GM23338 (cell line): Measurements from ENCODE around the gene SART3. TPM values are rescaled to one million over a fixed set of nuclear protein-coding genes. Genes with fewer than 3 reads are reported as not detected.

Experiments used
- ATAC-seq: fragments of 200-7000 bp; cut with Tn5 transposase; 3 replicates; pipeline ENCODE4 v1.9.1; 2020
- DNase-seq: peaks from one replicate; pipeline ENCODE4 v3.0.0-alpha.2; 2015; ENCODE audit warnings: low spot score
- H2AFZ ChIP-seq: fragments of 200-600 bp; sonication (generic); 2 replicates; pipeline ENCODE4 v1.8.0; 2016; ENCODE audit warnings: antibody characterized with exemption, mild to moderate bottlenecking, moderate library complexity
- H3F3A ChIP-seq: fragments of 200-600 bp; sonication (generic); replicated peaks from 2 replicates; pipeline ENCODE4 v1.8.0; 2017; ENCODE audit warnings: antibody characterized with exemption, mixed run types, low read depth
- H3K27ac ChIP-seq: fragments of 200-600 bp; sonication (generic); 2 replicates; pipeline ENCODE4 v1.6.1; 2016; ENCODE audit warnings: low read depth
- H3K27me3 ChIP-seq: fragments of 200-600 bp; sonication (generic); 2 replicates; pipeline ENCODE4 v1.8.0; 2016; ENCODE audit warnings: mild to moderate bottlenecking, mixed run types, moderate library complexity; ENCODE audit not compliant: insufficient read depth
- H3K36me3 ChIP-seq: fragments of 200-600 bp; sonication (generic); 2 replicates; pipeline ENCODE4 v1.8.0; 2016; ENCODE audit warnings: mild to moderate bottlenecking; ENCODE audit not compliant: insufficient read depth
- H3K4me1 ChIP-seq: fragments of 200-600 bp; sonication (generic); 2 replicates; pipeline ENCODE4 v1.8.0; 2016; ENCODE audit warnings: mild to moderate bottlenecking, moderate library complexity; ENCODE audit not compliant: insufficient read depth
- H3K4me2 ChIP-seq: fragments of 200-600 bp; sonication (generic); 2 replicates; pipeline ENCODE4 v1.7.1; 2017; ENCODE audit warnings: mixed run types
- H3K4me3 ChIP-seq: fragments of 200-600 bp; sonication (generic); 2 replicates; pipeline ENCODE4 v1.6.1; 2016; ENCODE audit warnings: mixed run types
- H3K79me2 ChIP-seq: fragments of 200-600 bp; sonication (generic); replicated peaks from 2 replicates; pipeline ENCODE4 v1.8.0; 2017; ENCODE audit warnings: mild to moderate bottlenecking; ENCODE audit not compliant: insufficient read depth
- H3K9me2 ChIP-seq: fragments of 200-600 bp; sonication (generic); 2 replicates; pipeline ENCODE4 v1.8.0; 2017; ENCODE audit not compliant: insufficient read depth
- H4K20me1 ChIP-seq: fragments of 200-600 bp; sonication (generic); replicated peaks from 2 replicates; pipeline ENCODE4 v1.8.0; 2017; ENCODE audit warnings: mild to moderate bottlenecking; ENCODE audit not compliant: insufficient read depth
- H3K27ac Mint-ChIP-seq: 2 replicates; pipeline ENCODE4 v1.8.0; 2020; ENCODE audit warnings: inconsistent platforms, mild to moderate bottlenecking, moderate library complexity, mixed read lengths
- H3K27me3 Mint-ChIP-seq: 3 replicates; pipeline ENCODE4 v1.8.0; 2022; ENCODE audit warnings: low read depth, mild to moderate bottlenecking, moderate library complexity, mixed read lengths, inconsistent platforms; ENCODE audit not compliant: insufficient read depth, poor library complexity
- H3K36me3 Mint-ChIP-seq: 3 replicates; pipeline ENCODE4 v1.8.0; 2021; ENCODE audit warnings: low read depth, mild to moderate bottlenecking, inconsistent platforms, moderate library complexity, mixed read lengths
- H3K4me1 Mint-ChIP-seq: 3 replicates; pipeline ENCODE4 v1.8.0; 2020; ENCODE audit warnings: mild to moderate bottlenecking, inconsistent platforms, mixed read lengths
- H3K4me3 Mint-ChIP-seq: 3 replicates; pipeline ENCODE4 v1.8.0; 2021; ENCODE audit warnings: moderate library complexity, mild to moderate bottlenecking, inconsistent platforms, mixed read lengths
- H3K9me3 Mint-ChIP-seq: 3 replicates; pipeline ENCODE4 v1.8.0; 2020; ENCODE audit warnings: moderate library complexity, mild to moderate bottlenecking, inconsistent platforms, mixed read lengths
- CREB1 ChIP-seq: fragments of 250-450 bp; sonication (Bioruptor Pico); IDR thresholded peaks from 2 replicates; pipeline ENCODE4 v1.5.0; 2020; ENCODE audit warnings: low read depth, mild to moderate bottlenecking, moderate library complexity
- EZH2 ChIP-seq: fragments of 200-600 bp; sonication (generic); IDR thresholded peaks from one replicate; pipeline ENCODE4 v1.8.0; 2017; ENCODE audit warnings: antibody characterized with exemption, mild to moderate bottlenecking, low read depth; ENCODE audit not compliant: unreplicated experiment
- EZH2phosphoT487 ChIP-seq: fragments of 200-600 bp; sonication (generic); IDR thresholded peaks from one replicate; pipeline ENCODE4 v1.8.1; 2018; ENCODE audit warnings: antibody characterized with exemption; ENCODE audit not compliant: unreplicated experiment
- JUNB ChIP-seq: IDR thresholded peaks from one replicate; pipeline ENCODE4 v1.6.1; 2016; ENCODE audit warnings: antibody characterized with exemption; ENCODE audit not compliant: unreplicated experiment
- NANOG ChIP-seq: IDR thresholded peaks from 2 replicates; pipeline ENCODE4 v1.6.1; 2016; ENCODE audit warnings: antibody characterized with exemption, borderline replicate concordance
- POLR2AphosphoS5 ChIP-seq: IDR thresholded peaks from 2 replicates; pipeline ENCODE4 v1.6.1; 2016; ENCODE audit warnings: antibody characterized with exemption, low read depth
- STAT1 ChIP-seq: IDR thresholded peaks from one replicate; pipeline ENCODE4 v1.6.1; 2016; ENCODE audit warnings: antibody characterized with exemption; ENCODE audit not compliant: unreplicated experiment
- ZNF114 ChIP-seq: fragments of 250-450 bp; sonication (Bioruptor Pico); IDR thresholded peaks from 2 replicates; pipeline ENCODE4 v1.5.0; 2020; ENCODE audit warnings: mild to moderate bottlenecking, moderate library complexity
- ZNF331 ChIP-seq: fragments of 250-450 bp; sonication (Bioruptor Pico); IDR thresholded peaks from 2 replicates; pipeline ENCODE4 v1.5.0; 2020; ENCODE audit warnings: low read depth, mild to moderate bottlenecking, moderate library complexity
- polyA plus RNA-seq: library from polyadenylated mRNA; unstranded; fragments of >200 nt; fragmentation: Nextera tagmentation; extraction: Ambion mirVana; gene quantifications from 2 replicates; pipeline ENCODE4 v1.2.1, GENCODE V29; 2016
- total RNA-seq: library from RNA; depleted of rRNA; stranded (reverse); fragments of >200 nt; shearing (Covaris generic); gene quantifications from 2 replicates; pipeline ENCODE4 v1.2.3, GENCODE V29; 2014
- TF ChIP-seq, protein P1 (sequence below): fragments of 250-450 bp; sonication (Bioruptor Pico); IDR thresholded peaks from 2 replicates; pipeline ENCODE4 v1.5.0; 2020; ENCODE audit warnings: mild to moderate bottlenecking, moderate library complexity
- TF ChIP-seq, protein P2 (sequence below), 2 experiments: fragments of 200-600 bp in 1 of 2; sonication (generic) in 1 of 2; conservative IDR thresholded peaks; 2 replicates each; pipeline versions ENCODE4 v1.5.1 to v1.6.1; 2016 to 2017; ENCODE audit warnings: antibody characterized with exemption in 2 of 2, low read depth in 2 of 2, mild to moderate bottlenecking in 2 of 2, moderate library complexity in 1 of 2
- TF ChIP-seq, protein P3 (sequence below): IDR thresholded peaks from 2 replicates; pipeline ENCODE4 v1.6.1; 2016; ENCODE audit warnings: antibody characterized with exemption
- TF ChIP-seq, protein P4 (sequence below): IDR thresholded peaks from one replicate; pipeline ENCODE4 v1.6.1; 2018; ENCODE audit warnings: antibody characterized with exemption; ENCODE audit not compliant: unreplicated experiment

The SART3 gene
- total and polyA plus RNA-seq, 2 experiments from 2014 or later = 49.8 to 112 TPM

DNA sequence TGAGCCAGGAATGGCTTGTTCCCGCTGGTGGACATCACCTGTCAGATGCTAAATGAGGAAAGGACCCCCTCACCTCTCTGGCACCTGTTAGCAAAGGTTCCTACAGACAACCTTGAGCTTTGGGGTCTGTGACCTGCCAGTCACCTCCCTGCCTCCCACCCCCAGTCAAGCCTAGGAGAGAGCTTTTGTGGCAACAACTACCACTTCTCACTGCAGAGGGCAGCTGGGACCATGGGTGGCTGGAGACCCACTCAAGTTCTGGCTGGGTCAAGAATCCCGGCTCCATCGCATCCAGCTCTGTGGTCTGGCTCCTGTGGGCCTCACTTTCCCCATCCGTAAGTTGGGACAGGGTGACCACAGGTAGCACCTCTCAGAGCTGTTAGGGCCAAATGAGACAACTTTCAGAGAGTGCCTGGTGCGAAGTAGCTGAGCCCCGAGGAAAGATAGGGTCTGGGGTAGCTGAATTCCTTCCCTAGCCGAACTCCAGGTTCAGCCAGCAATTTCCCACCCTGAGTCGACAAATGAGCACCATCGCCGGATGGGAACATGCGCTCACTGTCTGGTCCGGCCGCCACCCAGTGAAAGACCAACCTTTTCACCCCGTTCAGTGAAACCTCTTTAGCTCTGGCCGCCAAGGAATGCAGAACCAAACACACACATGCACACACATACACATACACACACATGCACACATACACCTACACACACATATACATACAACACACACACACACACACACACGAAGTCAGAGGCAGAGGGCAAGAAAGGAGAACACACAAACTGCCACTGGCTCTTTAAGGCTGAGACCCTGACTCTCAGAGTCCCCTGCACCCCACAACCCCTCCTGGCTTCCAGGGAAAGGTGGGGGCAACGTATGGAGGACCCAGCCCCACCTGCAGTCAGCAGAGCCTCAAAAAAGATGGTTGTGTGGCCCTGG, 35.0 kb upstream of the SART3 start:
- Mint-ChIP-seq H3K9me3 (no peaks in the 10 kb centered on the region), H3K27ac (no peak overlapping the region), H3K27me3 (peaks cover 2% of the 10 kb centered on the region), H3K36me3 (no peaks in the 10 kb centered on the region), H3K4me1 (peaks cover 10% of the 10 kb centered on the region), H3K4me3 (no peak overlapping the region)
- Histone ChIP-seq H3K36me3 (no peaks in the 10 kb centered on the region), H3K4me1 (no peaks in the 10 kb centered on the region; the same call in 1 of the 2 replicates), H3K27ac (no peak overlapping the region), H3K4me3 (no peak overlapping the region), H3K79me2 (no peaks in the 10 kb centered on the region), H2AFZ (no peak overlapping the region), H3K27me3 (no peaks in the 10 kb centered on the region), H3F3A (no peaks in the 10 kb centered on the region), H3K4me2 (no peak overlapping the region), H3K9me2 (no peaks in the 10 kb centered on the region), H4K20me1 (no peaks in the 10 kb centered on the region)
- TF ChIP-seq, protein P1, sequence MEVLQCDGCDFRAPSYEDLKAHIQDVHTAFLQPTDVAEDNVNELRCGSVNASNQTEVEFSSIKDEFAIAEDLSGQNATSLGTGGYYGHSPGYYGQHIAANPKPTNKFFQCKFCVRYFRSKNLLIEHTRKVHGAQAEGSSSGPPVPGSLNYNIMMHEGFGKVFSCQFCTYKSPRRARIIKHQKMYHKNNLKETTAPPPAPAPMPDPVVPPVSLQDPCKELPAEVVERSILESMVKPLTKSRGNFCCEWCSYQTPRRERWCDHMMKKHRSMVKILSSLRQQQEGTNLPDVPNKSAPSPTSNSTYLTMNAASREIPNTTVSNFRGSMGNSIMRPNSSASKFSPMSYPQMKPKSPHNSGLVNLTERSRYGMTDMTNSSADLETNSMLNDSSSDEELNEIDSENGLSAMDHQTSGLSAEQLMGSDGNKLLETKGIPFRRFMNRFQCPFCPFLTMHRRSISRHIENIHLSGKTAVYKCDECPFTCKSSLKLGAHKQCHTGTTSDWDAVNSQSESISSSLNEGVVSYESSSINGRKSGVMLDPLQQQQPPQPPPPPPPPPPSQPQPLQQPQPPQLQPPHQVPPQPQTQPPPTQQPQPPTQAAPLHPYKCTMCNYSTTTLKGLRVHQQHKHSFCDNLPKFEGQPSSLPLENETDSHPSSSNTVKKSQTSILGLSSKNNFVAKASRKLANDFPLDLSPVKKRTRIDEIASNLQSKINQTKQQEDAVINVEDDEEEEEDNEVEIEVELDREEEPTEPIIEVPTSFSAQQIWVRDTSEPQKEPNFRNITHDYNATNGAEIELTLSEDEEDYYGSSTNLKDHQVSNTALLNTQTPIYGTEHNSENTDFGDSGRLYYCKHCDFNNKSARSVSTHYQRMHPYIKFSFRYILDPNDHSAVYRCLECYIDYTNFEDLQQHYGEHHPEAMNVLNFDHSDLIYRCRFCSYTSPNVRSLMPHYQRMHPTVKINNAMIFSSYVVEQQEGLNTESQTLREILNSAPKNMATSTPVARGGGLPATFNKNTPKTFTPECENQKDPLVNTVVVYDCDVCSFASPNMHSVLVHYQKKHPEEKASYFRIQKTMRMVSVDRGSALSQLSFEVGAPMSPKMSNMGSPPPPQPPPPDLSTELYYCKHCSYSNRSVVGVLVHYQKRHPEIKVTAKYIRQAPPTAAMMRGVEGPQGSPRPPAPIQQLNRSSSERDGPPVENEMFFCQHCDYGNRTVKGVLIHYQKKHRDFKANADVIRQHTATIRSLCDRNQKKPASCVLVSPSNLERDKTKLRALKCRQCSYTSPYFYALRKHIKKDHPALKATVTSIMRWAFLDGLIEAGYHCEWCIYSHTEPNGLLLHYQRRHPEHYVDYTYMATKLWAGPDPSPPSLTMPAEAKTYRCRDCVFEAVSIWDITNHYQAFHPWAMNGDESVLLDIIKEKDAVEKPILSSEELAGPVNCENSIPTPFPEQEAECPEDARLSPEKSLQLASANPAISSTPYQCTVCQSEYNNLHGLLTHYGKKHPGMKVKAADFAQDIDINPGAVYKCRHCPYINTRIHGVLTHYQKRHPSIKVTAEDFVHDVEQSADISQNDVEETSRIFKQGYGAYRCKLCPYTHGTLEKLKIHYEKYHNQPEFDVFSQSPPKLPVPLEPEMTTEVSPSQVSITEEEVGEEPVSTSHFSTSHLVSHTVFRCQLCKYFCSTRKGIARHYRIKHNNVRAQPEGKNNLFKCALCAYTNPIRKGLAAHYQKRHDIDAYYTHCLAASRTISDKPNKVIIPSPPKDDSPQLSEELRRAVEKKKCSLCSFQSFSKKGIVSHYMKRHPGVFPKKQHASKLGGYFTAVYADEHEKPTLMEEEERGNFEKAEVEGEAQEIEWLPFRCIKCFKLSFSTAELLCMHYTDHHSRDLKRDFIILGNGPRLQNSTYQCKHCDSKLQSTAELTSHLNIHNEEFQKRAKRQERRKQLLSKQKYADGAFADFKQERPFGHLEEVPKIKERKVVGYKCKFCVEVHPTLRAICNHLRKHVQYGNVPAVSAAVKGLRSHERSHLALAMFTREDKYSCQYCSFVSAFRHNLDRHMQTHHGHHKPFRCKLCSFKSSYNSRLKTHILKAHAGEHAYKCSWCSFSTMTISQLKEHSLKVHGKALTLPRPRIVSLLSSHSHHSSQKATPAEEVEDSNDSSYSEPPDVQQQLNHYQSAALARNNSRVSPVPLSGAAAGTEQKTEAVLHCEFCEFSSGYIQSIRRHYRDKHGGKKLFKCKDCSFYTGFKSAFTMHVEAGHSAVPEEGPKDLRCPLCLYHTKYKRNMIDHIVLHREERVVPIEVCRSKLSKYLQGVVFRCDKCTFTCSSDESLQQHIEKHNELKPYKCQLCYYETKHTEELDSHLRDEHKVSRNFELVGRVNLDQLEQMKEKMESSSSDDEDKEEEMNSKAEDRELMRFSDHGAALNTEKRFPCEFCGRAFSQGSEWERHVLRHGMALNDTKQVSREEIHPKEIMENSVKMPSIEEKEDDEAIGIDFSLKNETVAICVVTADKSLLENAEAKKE (CRISPR knock-in tag) = no peak
- TF ChIP-seq, protein P2, sequence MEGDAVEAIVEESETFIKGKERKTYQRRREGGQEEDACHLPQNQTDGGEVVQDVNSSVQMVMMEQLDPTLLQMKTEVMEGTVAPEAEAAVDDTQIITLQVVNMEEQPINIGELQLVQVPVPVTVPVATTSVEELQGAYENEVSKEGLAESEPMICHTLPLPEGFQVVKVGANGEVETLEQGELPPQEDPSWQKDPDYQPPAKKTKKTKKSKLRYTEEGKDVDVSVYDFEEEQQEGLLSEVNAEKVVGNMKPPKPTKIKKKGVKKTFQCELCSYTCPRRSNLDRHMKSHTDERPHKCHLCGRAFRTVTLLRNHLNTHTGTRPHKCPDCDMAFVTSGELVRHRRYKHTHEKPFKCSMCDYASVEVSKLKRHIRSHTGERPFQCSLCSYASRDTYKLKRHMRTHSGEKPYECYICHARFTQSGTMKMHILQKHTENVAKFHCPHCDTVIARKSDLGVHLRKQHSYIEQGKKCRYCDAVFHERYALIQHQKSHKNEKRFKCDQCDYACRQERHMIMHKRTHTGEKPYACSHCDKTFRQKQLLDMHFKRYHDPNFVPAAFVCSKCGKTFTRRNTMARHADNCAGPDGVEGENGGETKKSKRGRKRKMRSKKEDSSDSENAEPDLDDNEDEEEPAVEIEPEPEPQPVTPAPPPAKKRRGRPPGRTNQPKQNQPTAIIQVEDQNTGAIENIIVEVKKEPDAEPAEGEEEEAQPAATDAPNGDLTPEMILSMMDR (conservative IDR thresholded peaks at IDR 0.05; ENCODE audit: low read depth in 2 of 2) = no peak
- TF ChIP-seq CREB1 (CRISPR knock-in tag) (no peak), ZNF331 (CRISPR knock-in tag) (no peak), STAT1 (no peak), JUNB (no peak), NANOG (no peak), EZH2phosphoT487 (no peak), POLR2AphosphoS5 (no peak), EZH2 (no peak), ZNF114 (no peak)
- TF ChIP-seq, protein P3, sequence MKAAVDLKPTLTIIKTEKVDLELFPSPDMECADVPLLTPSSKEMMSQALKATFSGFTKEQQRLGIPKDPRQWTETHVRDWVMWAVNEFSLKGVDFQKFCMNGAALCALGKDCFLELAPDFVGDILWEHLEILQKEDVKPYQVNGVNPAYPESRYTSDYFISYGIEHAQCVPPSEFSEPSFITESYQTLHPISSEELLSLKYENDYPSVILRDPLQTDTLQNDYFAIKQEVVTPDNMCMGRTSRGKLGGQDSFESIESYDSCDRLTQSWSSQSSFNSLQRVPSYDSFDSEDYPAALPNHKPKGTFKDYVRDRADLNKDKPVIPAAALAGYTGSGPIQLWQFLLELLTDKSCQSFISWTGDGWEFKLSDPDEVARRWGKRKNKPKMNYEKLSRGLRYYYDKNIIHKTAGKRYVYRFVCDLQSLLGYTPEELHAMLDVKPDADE = no peak
- TF ChIP-seq, protein P4, sequence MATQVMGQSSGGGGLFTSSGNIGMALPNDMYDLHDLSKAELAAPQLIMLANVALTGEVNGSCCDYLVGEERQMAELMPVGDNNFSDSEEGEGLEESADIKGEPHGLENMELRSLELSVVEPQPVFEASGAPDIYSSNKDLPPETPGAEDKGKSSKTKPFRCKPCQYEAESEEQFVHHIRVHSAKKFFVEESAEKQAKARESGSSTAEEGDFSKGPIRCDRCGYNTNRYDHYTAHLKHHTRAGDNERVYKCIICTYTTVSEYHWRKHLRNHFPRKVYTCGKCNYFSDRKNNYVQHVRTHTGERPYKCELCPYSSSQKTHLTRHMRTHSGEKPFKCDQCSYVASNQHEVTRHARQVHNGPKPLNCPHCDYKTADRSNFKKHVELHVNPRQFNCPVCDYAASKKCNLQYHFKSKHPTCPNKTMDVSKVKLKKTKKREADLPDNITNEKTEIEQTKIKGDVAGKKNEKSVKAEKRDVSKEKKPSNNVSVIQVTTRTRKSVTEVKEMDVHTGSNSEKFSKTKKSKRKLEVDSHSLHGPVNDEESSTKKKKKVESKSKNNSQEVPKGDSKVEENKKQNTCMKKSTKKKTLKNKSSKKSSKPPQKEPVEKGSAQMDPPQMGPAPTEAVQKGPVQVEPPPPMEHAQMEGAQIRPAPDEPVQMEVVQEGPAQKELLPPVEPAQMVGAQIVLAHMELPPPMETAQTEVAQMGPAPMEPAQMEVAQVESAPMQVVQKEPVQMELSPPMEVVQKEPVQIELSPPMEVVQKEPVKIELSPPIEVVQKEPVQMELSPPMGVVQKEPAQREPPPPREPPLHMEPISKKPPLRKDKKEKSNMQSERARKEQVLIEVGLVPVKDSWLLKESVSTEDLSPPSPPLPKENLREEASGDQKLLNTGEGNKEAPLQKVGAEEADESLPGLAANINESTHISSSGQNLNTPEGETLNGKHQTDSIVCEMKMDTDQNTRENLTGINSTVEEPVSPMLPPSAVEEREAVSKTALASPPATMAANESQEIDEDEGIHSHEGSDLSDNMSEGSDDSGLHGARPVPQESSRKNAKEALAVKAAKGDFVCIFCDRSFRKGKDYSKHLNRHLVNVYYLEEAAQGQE = no peak
- DNase-seq (no peak), ATAC-seq (no peak)
